C4-2B (cell line): ENCODE data around the gene P3H3.

Experiments
- CTCF ChIP-seq: fragments of 450-650 bp; conservative IDR thresholded peaks from 2 replicates; pipeline ENCODE4 v1.5.1; 2017; ENCODE audit warnings: mild to moderate bottlenecking
- ZFX ChIP-seq: fragments of 450-650 bp; IDR thresholded peaks from 2 replicates; pipeline ENCODE4 v1.6.1; 2017

- TF ChIP-seq CTCF (no peak), ZFX (no peak)
These were observed 24.6 kb downstream of the P3H3 start for GRCh38 chr12:6852651-6853354.
